Gastroesophageal sphincter (tissue), 4 donors: ENCODE results near the gene SLC8A1. TPM values are rescaled to one million over a fixed set of nuclear protein-coding genes. Genes with fewer than 3 reads are reported as not detected.

Experiments used
- ATAC-seq: fragments of 150-250 bp; one replicate; pipeline ENCODE4 v1.9.1; 2016; ENCODE audit warnings: mild to moderate bottlenecking, moderate library complexity
- H3K27ac ChIP-seq, 4 donors: fragments of 200-600 bp; sonication (generic) in 3 of 4; 1 replicate in 3 of 4; 2 replicates in 1 of 4; pipeline ENCODE4 v1.5.1; 2016 to 2019
- H3K27me3 ChIP-seq: fragments of 200-600 bp; sonication (generic); one replicate; pipeline ENCODE4 v1.5.1; 2019
- H3K36me3 ChIP-seq, 2 donors: fragments of 200-600 bp; sonication (generic); one replicate each; pipeline ENCODE4 v1.5.1; 2019; ENCODE audit warnings: control low read depth in 1 of 2
- H3K4me1 ChIP-seq, 3 donors: fragments of 200-600 bp; sonication (generic); 1 replicate in 2 of 3; 2 replicates in 1 of 3; pipeline ENCODE4 v1.5.1; 2016 to 2019; ENCODE audit warnings: control low read depth in 2 of 3
- H3K4me3 ChIP-seq, 2 donors: fragments of 200-600 bp; sonication (generic); one replicate each; pipeline ENCODE4 v1.5.1; 2019; ENCODE audit warnings: mild to moderate bottlenecking in 1 of 2, moderate library complexity in 1 of 2
- H3K9me3 ChIP-seq, 3 donors: fragments of 200-600 bp; sonication (generic); one replicate each; pipeline ENCODE4 v1.5.1; 2017 to 2019; ENCODE audit warnings: control low read depth in 2 of 3
- EP300 ChIP-seq: sonication (generic); formaldehyde crosslinking; IDR thresholded peaks from one replicate; pipeline ENCODE4 v1.6.1; 2017; ENCODE audit warnings: antibody characterized with exemption, mild to moderate bottlenecking
- POLR2A ChIP-seq, 2 donors: fragments of 450-650 bp; IDR thresholded peaks; one replicate each; pipeline ENCODE4 v1.6.1; 2017; ENCODE audit warnings: antibody characterized with exemption in 2 of 2, mild to moderate bottlenecking in 2 of 2, moderate library complexity in 1 of 2
- POLR2AphosphoS5 ChIP-seq: sonication (generic); formaldehyde crosslinking; IDR thresholded peaks from one replicate; pipeline ENCODE4 v1.6.1; 2017; ENCODE audit warnings: antibody characterized with exemption
- WGBS, 2 donors: methylation state at CpG; one replicate each; pipeline ENCODE4 v1.1.5; 2018; ENCODE audit warnings: low coverage in 1 of 2; 5-methylcytosine and 5-hydroxymethylcytosine counted together
- total RNA-seq, 4 donors: library from RNA; depleted of rRNA; stranded (reverse); fragments of >200 nt; gene quantifications; one replicate each; pipeline ENCODE4 v1.1.0, GENCODE V29; 2016
- TF ChIP-seq, protein P1 (sequence below), 4 experiments: fragments of 200-600 bp in 2 of 4; fragments of 450-650 bp in 2 of 4; sonication (generic) in 1 of 4; IDR thresholded peaks; one replicate each; pipeline ENCODE4 v1.5.1; 2017 to 2019; ENCODE audit warnings: antibody characterized with exemption in 4 of 4, mild to moderate bottlenecking in 2 of 4, moderate library complexity in 2 of 4

The SLC8A1 gene
- total RNA-seq, 4 donors from 2014 or later, result 76.3 to 168 (median 146) TPM

- no peak for TF ChIP-seq POLR2AphosphoS5
- TF ChIP-seq, protein P1, sequence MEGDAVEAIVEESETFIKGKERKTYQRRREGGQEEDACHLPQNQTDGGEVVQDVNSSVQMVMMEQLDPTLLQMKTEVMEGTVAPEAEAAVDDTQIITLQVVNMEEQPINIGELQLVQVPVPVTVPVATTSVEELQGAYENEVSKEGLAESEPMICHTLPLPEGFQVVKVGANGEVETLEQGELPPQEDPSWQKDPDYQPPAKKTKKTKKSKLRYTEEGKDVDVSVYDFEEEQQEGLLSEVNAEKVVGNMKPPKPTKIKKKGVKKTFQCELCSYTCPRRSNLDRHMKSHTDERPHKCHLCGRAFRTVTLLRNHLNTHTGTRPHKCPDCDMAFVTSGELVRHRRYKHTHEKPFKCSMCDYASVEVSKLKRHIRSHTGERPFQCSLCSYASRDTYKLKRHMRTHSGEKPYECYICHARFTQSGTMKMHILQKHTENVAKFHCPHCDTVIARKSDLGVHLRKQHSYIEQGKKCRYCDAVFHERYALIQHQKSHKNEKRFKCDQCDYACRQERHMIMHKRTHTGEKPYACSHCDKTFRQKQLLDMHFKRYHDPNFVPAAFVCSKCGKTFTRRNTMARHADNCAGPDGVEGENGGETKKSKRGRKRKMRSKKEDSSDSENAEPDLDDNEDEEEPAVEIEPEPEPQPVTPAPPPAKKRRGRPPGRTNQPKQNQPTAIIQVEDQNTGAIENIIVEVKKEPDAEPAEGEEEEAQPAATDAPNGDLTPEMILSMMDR (IDR thresholded peaks at IDR 0.05), result no peak
- no peak for TF ChIP-seq EP300
- no peak for TF ChIP-seq POLR2A (IDR thresholded peaks at IDR 0.05)
- Histone ChIP-seq H3K36me3 (no peaks in the 10 kb centered on the region), H3K4me1 (peaks cover 0 to 24% (median 3%) of the 10 kb centered on the region in 3 donors), H3K27ac (no peak overlapping the region), H3K27me3 (no peaks in the 10 kb centered on the region), H3K9me3 (no peaks in the 10 kb centered on the region), H3K4me3 (no peak overlapping the region)
- ATAC-seq, result no peak
- 88 to 95% methylated on average over 1 of the region's 1 CpG for WGBS, 2 donors
Measured at GRCh38 chr2:40410695-40411094, 41.2 kb downstream of the SLC8A1 start.

- no peaks in the 10 kb centered on the region for H3K27me3 ChIP-seq
- H3K27ac ChIP-seq, result no peak overlapping the region
- no peaks in the 10 kb centered on the region for H3K36me3 ChIP-seq
- H3K4me1 ChIP-seq, result peaks cover 0 to 34% (median 3%) of the 10 kb centered on the region in 3 donors
- H3K4me3 ChIP-seq, result no peak overlapping the region
- no peaks in the 10 kb centered on the region for H3K9me3 ChIP-seq
- ATAC-seq, result no peak
- TF ChIP-seq, protein P1 (IDR thresholded peaks at IDR 0.05), result no peak
- WGBS, 2 donors, result 56% methylated on average over 2 of the region's 2 CpGs; no CpG with 5 or more reads in 1 of the 2 donors
Measured at GRCh38 chr2:40409734-40410133, 42.2 kb downstream of the SLC8A1 start.

- H3K36me3 ChIP-seq, result no peaks in the 10 kb centered on the region
- H3K27me3 ChIP-seq, result no peaks in the 10 kb centered on the region
- peaks cover 0 to 50% (median 9%) of the 10 kb centered on the region in 3 donors for H3K4me1 ChIP-seq
- H3K4me3 ChIP-seq, result no peak overlapping the region
- H3K27ac ChIP-seq, result no peak overlapping the region
- TF ChIP-seq, protein P1 (IDR thresholded peaks at IDR 0.05), result no peak
- TF ChIP-seq POLR2A (IDR thresholded peaks at IDR 0.05) (no peak), POLR2AphosphoS5 (no peak), EP300 (no peak)
- no peaks in the 10 kb centered on the region for H3K9me3 ChIP-seq
- WGBS, 2 donors, result 91 to 100% methylated on average over 3 to 8 of the region's 8 CpGs
- ATAC-seq, result no peak
Measured at GRCh38 chr2:40406485-40407289, 45.2 kb downstream of the SLC8A1 start.

GRCh38 chr2:40405465-40405864, 46.4 kb downstream of the SLC8A1 start:
- Histone ChIP-seq H3K4me3 (no peak overlapping the region), H3K27ac (no peak overlapping the region), H3K36me3 (no peaks in the 10 kb centered on the region), H3K27me3 (no peaks in the 10 kb centered on the region), H3K9me3 (no peaks in the 10 kb centered on the region), H3K4me1 (peaks cover under 1 to 57% (median 9%) of the 10 kb centered on the region in 3 donors)
- 43 to 54% methylated on average over 3 of the region's 3 CpGs for WGBS, 2 donors
- no peak for TF ChIP-seq EP300
- no peak for TF ChIP-seq POLR2A (IDR thresholded peaks at IDR 0.05)
- TF ChIP-seq, protein P1 (IDR thresholded peaks at IDR 0.05), result no peak
- no peak for TF ChIP-seq POLR2AphosphoS5
- ATAC-seq, result no peak

GRCh38 chr2:40404517-40404916, 47.4 kb downstream of the SLC8A1 start:
- ATAC-seq, result no peak
- TF ChIP-seq POLR2A (IDR thresholded peaks at IDR 0.05), result no peak
- TF ChIP-seq POLR2AphosphoS5, result no peak
- TF ChIP-seq, protein P1 (IDR thresholded peaks at IDR 0.05), result no peak
- TF ChIP-seq EP300, result no peak
- 96 to 100% methylated on average over 1 to 4 of the region's 4 CpGs for WGBS, 2 donors
- Histone ChIP-seq H3K36me3 (no peaks in the 10 kb centered on the region), H3K9me3 (no peaks in the 10 kb centered on the region), H3K4me1 (peaks cover 5 to 67% (median 9%) of the 10 kb centered on the region in 3 donors), H3K4me3 (no peak overlapping the region), H3K27me3 (no peaks in the 10 kb centered on the region), H3K27ac (no peak overlapping the region)
